ENCODE results near the gene HPSE2. TPM values are rescaled to one million over a fixed set of nuclear protein-coding genes. Genes with fewer than 3 reads are reported as not detected.

HPSE2 gene
- total and polyA plus RNA-seq, 2 of the 8 experiments (the other 6 are each of a cell fraction or from before 2014, with no cell fraction given) = 0.41 to 0.58 TPM

DNA sequence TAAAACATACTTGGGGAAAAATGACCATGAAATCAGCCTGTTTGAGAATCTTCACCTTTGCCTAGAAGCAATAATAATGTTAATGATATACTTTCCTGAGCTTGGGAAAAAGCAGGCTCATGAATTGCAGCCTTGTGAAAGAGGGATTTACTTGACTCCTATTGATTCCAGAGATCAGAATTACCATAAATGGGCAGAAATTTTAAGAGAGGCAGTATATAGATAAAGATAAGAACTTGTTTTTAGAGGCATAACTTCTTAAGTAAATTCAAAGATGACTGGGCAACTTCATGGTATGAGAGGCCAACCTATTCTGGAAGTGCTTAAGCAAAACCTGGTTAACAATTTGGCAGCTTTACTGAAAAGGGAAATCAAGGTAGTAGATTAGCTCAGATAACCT lies 225.4 kb downstream of the HPSE2 start (continued):
- TF ChIP-seq, protein P1, sequence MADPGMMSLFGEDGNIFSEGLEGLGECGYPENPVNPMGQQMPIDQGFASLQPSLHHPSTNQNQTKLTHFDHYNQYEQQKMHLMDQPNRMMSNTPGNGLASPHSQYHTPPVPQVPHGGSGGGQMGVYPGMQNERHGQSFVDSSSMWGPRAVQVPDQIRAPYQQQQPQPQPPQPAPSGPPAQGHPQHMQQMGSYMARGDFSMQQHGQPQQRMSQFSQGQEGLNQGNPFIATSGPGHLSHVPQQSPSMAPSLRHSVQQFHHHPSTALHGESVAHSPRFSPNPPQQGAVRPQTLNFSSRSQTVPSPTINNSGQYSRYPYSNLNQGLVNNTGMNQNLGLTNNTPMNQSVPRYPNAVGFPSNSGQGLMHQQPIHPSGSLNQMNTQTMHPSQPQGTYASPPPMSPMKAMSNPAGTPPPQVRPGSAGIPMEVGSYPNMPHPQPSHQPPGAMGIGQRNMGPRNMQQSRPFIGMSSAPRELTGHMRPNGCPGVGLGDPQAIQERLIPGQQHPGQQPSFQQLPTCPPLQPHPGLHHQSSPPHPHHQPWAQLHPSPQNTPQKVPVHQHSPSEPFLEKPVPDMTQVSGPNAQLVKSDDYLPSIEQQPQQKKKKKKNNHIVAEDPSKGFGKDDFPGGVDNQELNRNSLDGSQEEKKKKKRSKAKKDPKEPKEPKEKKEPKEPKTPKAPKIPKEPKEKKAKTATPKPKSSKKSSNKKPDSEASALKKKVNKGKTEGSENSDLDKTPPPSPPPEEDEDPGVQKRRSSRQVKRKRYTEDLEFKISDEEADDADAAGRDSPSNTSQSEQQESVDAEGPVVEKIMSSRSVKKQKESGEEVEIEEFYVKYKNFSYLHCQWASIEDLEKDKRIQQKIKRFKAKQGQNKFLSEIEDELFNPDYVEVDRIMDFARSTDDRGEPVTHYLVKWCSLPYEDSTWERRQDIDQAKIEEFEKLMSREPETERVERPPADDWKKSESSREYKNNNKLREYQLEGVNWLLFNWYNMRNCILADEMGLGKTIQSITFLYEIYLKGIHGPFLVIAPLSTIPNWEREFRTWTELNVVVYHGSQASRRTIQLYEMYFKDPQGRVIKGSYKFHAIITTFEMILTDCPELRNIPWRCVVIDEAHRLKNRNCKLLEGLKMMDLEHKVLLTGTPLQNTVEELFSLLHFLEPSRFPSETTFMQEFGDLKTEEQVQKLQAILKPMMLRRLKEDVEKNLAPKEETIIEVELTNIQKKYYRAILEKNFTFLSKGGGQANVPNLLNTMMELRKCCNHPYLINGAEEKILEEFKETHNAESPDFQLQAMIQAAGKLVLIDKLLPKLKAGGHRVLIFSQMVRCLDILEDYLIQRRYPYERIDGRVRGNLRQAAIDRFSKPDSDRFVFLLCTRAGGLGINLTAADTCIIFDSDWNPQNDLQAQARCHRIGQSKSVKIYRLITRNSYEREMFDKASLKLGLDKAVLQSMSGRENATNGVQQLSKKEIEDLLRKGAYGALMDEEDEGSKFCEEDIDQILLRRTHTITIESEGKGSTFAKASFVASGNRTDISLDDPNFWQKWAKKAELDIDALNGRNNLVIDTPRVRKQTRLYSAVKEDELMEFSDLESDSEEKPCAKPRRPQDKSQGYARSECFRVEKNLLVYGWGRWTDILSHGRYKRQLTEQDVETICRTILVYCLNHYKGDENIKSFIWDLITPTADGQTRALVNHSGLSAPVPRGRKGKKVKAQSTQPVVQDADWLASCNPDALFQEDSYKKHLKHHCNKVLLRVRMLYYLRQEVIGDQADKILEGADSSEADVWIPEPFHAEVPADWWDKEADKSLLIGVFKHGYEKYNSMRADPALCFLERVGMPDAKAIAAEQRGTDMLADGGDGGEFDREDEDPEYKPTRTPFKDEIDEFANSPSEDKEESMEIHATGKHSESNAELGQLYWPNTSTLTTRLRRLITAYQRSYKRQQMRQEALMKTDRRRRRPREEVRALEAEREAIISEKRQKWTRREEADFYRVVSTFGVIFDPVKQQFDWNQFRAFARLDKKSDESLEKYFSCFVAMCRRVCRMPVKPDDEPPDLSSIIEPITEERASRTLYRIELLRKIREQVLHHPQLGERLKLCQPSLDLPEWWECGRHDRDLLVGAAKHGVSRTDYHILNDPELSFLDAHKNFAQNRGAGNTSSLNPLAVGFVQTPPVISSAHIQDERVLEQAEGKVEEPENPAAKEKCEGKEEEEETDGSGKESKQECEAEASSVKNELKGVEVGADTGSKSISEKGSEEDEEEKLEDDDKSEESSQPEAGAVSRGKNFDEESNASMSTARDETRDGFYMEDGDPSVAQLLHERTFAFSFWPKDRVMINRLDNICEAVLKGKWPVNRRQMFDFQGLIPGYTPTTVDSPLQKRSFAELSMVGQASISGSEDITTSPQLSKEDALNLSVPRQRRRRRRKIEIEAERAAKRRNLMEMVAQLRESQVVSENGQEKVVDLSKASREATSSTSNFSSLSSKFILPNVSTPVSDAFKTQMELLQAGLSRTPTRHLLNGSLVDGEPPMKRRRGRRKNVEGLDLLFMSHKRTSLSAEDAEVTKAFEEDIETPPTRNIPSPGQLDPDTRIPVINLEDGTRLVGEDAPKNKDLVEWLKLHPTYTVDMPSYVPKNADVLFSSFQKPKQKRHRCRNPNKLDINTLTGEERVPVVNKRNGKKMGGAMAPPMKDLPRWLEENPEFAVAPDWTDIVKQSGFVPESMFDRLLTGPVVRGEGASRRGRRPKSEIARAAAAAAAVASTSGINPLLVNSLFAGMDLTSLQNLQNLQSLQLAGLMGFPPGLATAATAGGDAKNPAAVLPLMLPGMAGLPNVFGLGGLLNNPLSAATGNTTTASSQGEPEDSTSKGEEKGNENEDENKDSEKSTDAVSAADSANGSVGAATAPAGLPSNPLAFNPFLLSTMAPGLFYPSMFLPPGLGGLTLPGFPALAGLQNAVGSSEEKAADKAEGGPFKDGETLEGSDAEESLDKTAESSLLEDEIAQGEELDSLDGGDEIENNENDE (IDR thresholded peaks at IDR 0.05; ENCODE audit: insufficient replicate concordance, low read length) = no peak
- no peak for TF ChIP-seq BRCA1 (IDR thresholded peaks at IDR 0.05; ENCODE audit: low read depth, low read length)
- no peak for TF ChIP-seq JUN (IDR thresholded peaks at IDR 0.05; ENCODE audit: low read depth, low read length)
- no peak for TF ChIP-seq SP4 (IDR thresholded peaks at IDR 0.05; ENCODE audit: low read length)
- no peak for TF ChIP-seq NRF1 (IDR thresholded peaks at IDR 0.05; ENCODE audit: low read depth, low read length)

Measured in H1 (cell line).